IMR-90 (cell line): ENCODE results near the gene OSTC. TPM values are rescaled to one million over a fixed set of nuclear protein-coding genes. Genes with fewer than 3 reads are reported as not detected.

Experiments used
- ATAC-seq: fragments of 200-7000 bp; cut with Tn5 transposase; 2 replicates; pipeline ENCODE4 v1.9.1; 2020; ENCODE audit warnings: low read depth, mild to moderate bottlenecking, moderate library complexity
- BruUV-seq: library from RNA; stranded (reverse); fragments of 400-500 nt; replicated peaks from 2 replicates; lab custom pipeline; 2021; lab: Mats Ljungman, UMichigan
- CTCF ChIA-PET: fragments of 300-600 bp; formaldehyde crosslinking; extraction: SDS; loops from one replicate; lab custom pipeline; 2021; ENCODE audit warnings: antibody characterized with exemption; lab: Yijun Ruan, JAX
- POLR2A ChIA-PET: fragments of 300-600 bp; sonication (Branson Sonifier 250); formaldehyde crosslinking; loops from one replicate; lab custom pipeline; 2022; ENCODE audit warnings: antibody characterized with exemption; ENCODE audit not compliant: unreplicated experiment; lab: Charles Lee
- DNase-seq: peaks from one replicate; pipeline ENCODE4 v3.0.0; 2013
- H2AFZ ChIP-seq: replicated peaks from 2 replicates; pipeline ENCODE3; 2013; ENCODE audit warnings: low read length, mild to moderate bottlenecking; ENCODE audit not compliant: poor library complexity
- H2AK5ac ChIP-seq: 2 replicates; pipeline ENCODE4 v1.6.1; 2013; ENCODE audit warnings: low read depth, low read length, inconsistent platforms
- H2AK9ac ChIP-seq: replicated peaks from 2 replicates; pipeline ENCODE3; 2013; ENCODE audit warnings: mild to moderate bottlenecking, low read depth, low read length, moderate library complexity; ENCODE audit not compliant: poor library complexity
- H2BK120ac ChIP-seq: 2 replicates; pipeline ENCODE4 v1.6.1; 2013; ENCODE audit warnings: low read depth, low read length, inconsistent platforms
- H2BK15ac ChIP-seq: 3 replicates; pipeline ENCODE4 v1.6.1; 2013; ENCODE audit warnings: low read depth, low read length, inconsistent platforms
- H2BK20ac ChIP-seq: 2 replicates; pipeline ENCODE4 v1.6.1; 2013; ENCODE audit warnings: low read depth, mild to moderate bottlenecking, inconsistent platforms, low read length, moderate library complexity
- H2BK5ac ChIP-seq: 2 replicates; pipeline ENCODE4 v1.6.1; 2013; ENCODE audit warnings: mild to moderate bottlenecking, low read depth, low read length, inconsistent platforms; ENCODE audit not compliant: poor library complexity, severe bottlenecking
- H3K14ac ChIP-seq: replicated peaks from 2 replicates; pipeline ENCODE4 v1.6.1; 2013; ENCODE audit warnings: low read depth, low read length, inconsistent platforms
- H3K18ac ChIP-seq: 2 replicates; pipeline ENCODE4 v1.6.1; 2013; ENCODE audit warnings: low read depth, low read length, control low read depth
- H3K23ac ChIP-seq: 2 replicates; pipeline ENCODE4 v1.6.1; 2013; ENCODE audit warnings: low read depth, low read length, inconsistent platforms
- H3K27ac ChIP-seq: 2 replicates; pipeline ENCODE4 v1.5.1; 2013; ENCODE audit warnings: mild to moderate bottlenecking, control low read depth, low read length; ENCODE audit not compliant: insufficient read depth
- H3K27me3 ChIP-seq: 2 replicates; pipeline ENCODE4 v1.6.1; 2013; ENCODE audit warnings: low read length; ENCODE audit not compliant: control insufficient read depth, insufficient read depth
- H3K36me3 ChIP-seq: 2 replicates; pipeline ENCODE4 v1.6.1; 2013; ENCODE audit warnings: low read length, mixed read lengths; ENCODE audit not compliant: control insufficient read depth, insufficient read depth
- H3K4ac ChIP-seq: 2 replicates; pipeline ENCODE4 v1.6.1; 2013; ENCODE audit warnings: low read depth, low read length, inconsistent platforms
- H3K4me1 ChIP-seq: 2 replicates; pipeline ENCODE4 v1.6.1; 2013; ENCODE audit warnings: low read length, mixed read lengths; ENCODE audit not compliant: control insufficient read depth, insufficient read depth
- H3K4me2 ChIP-seq: 2 replicates; pipeline ENCODE4 v1.6.1; 2013; ENCODE audit warnings: low read depth, mild to moderate bottlenecking, control low read depth, low read length, moderate library complexity
- H3K4me3 ChIP-seq: 2 replicates; pipeline ENCODE4 v1.5.1; 2013; ENCODE audit warnings: low read depth, mild to moderate bottlenecking, control low read depth, low read length, moderate library complexity; ENCODE audit not compliant: insufficient read depth
- H3K56ac ChIP-seq: 2 replicates; pipeline ENCODE4 v1.6.1; 2013; ENCODE audit warnings: low read length, inconsistent platforms; ENCODE audit not compliant: insufficient read depth; ENCODE audit errors: extremely low read depth
- H3K79me1 ChIP-seq, 2 experiments: 2 replicates each; pipeline ENCODE4 v1.6.1; 2013; ENCODE audit warnings: low read length in 2 of 2, inconsistent platforms in 1 of 2, low read depth in 1 of 2
- H3K9ac ChIP-seq: 2 replicates; pipeline ENCODE4 v1.6.1; 2013; ENCODE audit warnings: low read depth, low read length, control low read depth
- H3K9me1 ChIP-seq: 2 replicates; pipeline ENCODE4 v1.6.1; 2013; ENCODE audit warnings: low read length, inconsistent platforms; ENCODE audit not compliant: insufficient read depth
- H3K9me3 ChIP-seq: 2 replicates; pipeline ENCODE4 v1.6.1; 2013; ENCODE audit warnings: low read length; ENCODE audit not compliant: control insufficient read depth, insufficient read depth
- H4K20me1 ChIP-seq: 2 replicates; pipeline ENCODE4 v1.6.1; 2013; ENCODE audit warnings: low read length, inconsistent platforms; ENCODE audit not compliant: insufficient read depth
- H4K5ac ChIP-seq: 2 replicates; pipeline ENCODE4 v1.6.1; 2013; ENCODE audit warnings: mild to moderate bottlenecking, low read depth, low read length, control low read depth
- H4K8ac ChIP-seq, 2 experiments: 2 replicates each; pipeline ENCODE4 v1.6.1; 2013; ENCODE audit warnings: low read depth in 2 of 2, low read length in 2 of 2, control low read depth in 1 of 2, inconsistent platforms in 1 of 2
- H4K91ac ChIP-seq: 2 replicates; pipeline ENCODE4 v1.6.1; 2013; ENCODE audit warnings: low read depth, low read length, inconsistent platforms; ENCODE audit not compliant: insufficient read depth
- CEBPB ChIP-seq: IDR thresholded peaks from 2 replicates; pipeline ENCODE4 v1.6.1; 2012; ENCODE audit warnings: low read depth, low read length, improper control_type of control experiment
- CHD1 ChIP-seq: IDR thresholded peaks from 2 replicates; pipeline ENCODE4 v1.6.1; 2012; ENCODE audit warnings: low read depth, low read length, improper control_type of control experiment
- FOS ChIP-seq: fragments of 150-350 bp; IDR thresholded peaks from 2 replicates; pipeline ENCODE4 v1.6.1; 2016; ENCODE audit warnings: low read depth, low read length
- MAFK ChIP-seq: IDR thresholded peaks from 2 replicates; pipeline ENCODE4 v1.6.1; 2012; ENCODE audit warnings: low read depth, low read length, improper control_type of control experiment
- MAZ ChIP-seq: IDR thresholded peaks from 2 replicates; pipeline ENCODE4 v1.6.1; 2012; ENCODE audit warnings: low read depth, mild to moderate bottlenecking, low read length, improper control_type of control experiment, moderate library complexity, borderline replicate concordance
- MXI1 ChIP-seq: IDR thresholded peaks from 2 replicates; pipeline ENCODE4 v1.6.1; 2012; ENCODE audit warnings: low read depth, mild to moderate bottlenecking, low read length, moderate library complexity, borderline replicate concordance
- POLR2A ChIP-seq: IDR thresholded peaks from 2 replicates; pipeline ENCODE4 v1.6.1; 2012; ENCODE audit warnings: mild to moderate bottlenecking, low read depth, low read length
- RAD21 ChIP-seq: IDR thresholded peaks from 2 replicates; pipeline ENCODE4 v1.6.1; 2012; ENCODE audit warnings: low read length, improper control_type of control experiment
- RFX5 ChIP-seq: IDR thresholded peaks from 2 replicates; pipeline ENCODE4 v1.8.0; 2012; ENCODE audit warnings: low read depth, mild to moderate bottlenecking, low read length, moderate library complexity
- SMC3 ChIP-seq: fragments of 150-350 bp; IDR thresholded peaks from 2 replicates; pipeline ENCODE4 v1.6.1; 2016; ENCODE audit warnings: low read depth, mild to moderate bottlenecking, antibody characterized with exemption, low read length, moderate library complexity
- WGBS, 2 experiments: methylation state at CpG; one replicate each; pipeline versions ENCODE4 v1.1.5 to v1.1.7; 2013; ENCODE audit warnings: missing lambda C conversion rate in 2 of 2; ENCODE audit not compliant: insufficient read length in 1 of 2; ENCODE audit errors: extremely low coverage in 2 of 2; 5-methylcytosine and 5-hydroxymethylcytosine counted together
- dilution Hi-C: fragments of 300-500 bp; cut with HindIII; formaldehyde crosslinking; loops from one replicate; pipeline ENCODE4 v1.14.3; 2018; ENCODE audit warnings: low sequenced_read_pairs; ENCODE audit not compliant: unreplicated experiment
- in situ Hi-C: fragments of 300-500 bp; cut with MboI; formaldehyde crosslinking; loops from 3 replicates; pipeline ENCODE4 v1.14.3; 2019; ENCODE audit warnings: low sequenced_read_pairs, inconsistent platforms, mixed read lengths
- intact Hi-C: fragments of 100-400 bp; cut with micrococcal nuclease; formaldehyde crosslinking; loops from 2 replicates; pipeline ENCODE4 v1.10.0; 2022
- polyA plus RNA-seq, 3 experiments: library from polyadenylated mRNA; depleted of rRNA; stranded (reverse); fragments of >200 nt; gene quantifications; 2 replicates each; pipeline ENCODE4 v1.2.3, GENCODE V29; 2012; ENCODE audit warnings: low replicate concordance in 1 of 3
- total RNA-seq: library from RNA; depleted of rRNA; stranded (reverse); fragments of >200 nt; gene quantifications from 2 replicates; pipeline ENCODE4 v1.2.3, GENCODE V29; 2012
- TF ChIP-seq, protein P1 (sequence below): fragments of 150-350 bp; IDR thresholded peaks from 2 replicates; pipeline ENCODE4 v1.6.1; 2016; ENCODE audit warnings: low read depth, mild to moderate bottlenecking, low read length, moderate library complexity, borderline replicate concordance
- TF ChIP-seq, protein P2 (sequence below): fragments of 150-350 bp; IDR thresholded peaks from 2 replicates; pipeline ENCODE4 v1.6.1; 2017; ENCODE audit warnings: mild to moderate bottlenecking, antibody characterized with exemption, low read length, low read depth
- TF ChIP-seq, protein P3 (sequence below): conservative IDR thresholded peaks from 2 replicates; pipeline ENCODE4 v1.5.1; 2012; ENCODE audit warnings: mild to moderate bottlenecking, low read depth, low read length, improper control_type of control experiment

The OSTC gene
- total and polyA plus RNA-seq, 2 of the 4 experiments (the other 2 are of a cell fraction), result 173 to 13,576 TPM

DNA sequence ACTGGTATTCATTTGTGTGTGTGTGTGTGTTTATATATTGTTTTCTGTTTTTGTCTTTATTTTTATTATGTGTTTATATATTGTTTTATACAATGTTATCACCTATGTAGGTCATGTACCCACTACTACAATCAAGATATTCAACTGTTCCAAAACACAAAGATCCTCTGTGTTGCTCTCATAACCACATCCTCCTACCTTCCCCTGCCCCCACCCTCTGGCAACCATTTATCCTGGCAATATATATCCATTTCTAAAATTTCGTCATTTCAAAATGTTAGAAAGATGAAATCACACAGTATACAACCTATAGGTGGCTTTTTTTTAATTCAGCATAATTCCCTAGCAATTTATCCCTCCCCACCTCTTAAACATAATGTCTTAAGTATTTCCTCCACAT, 48.9 kb upstream of the OSTC start:
- Histone ChIP-seq H3K9me1 (no peaks in the 10 kb centered on the region), H4K20me1 (no peaks in the 10 kb centered on the region), H3K18ac (no peak overlapping the region), H3K27me3 (no peaks in the 10 kb centered on the region), H4K8ac (no peak overlapping the region), H3K4ac (no peak overlapping the region), H2BK120ac (no peak overlapping the region), H3K4me2 (no peak overlapping the region), H3K9ac (no peak overlapping the region), H2BK20ac (no peak overlapping the region), H3K56ac (no peak overlapping the region), H3K14ac (no peak overlapping the region), H3K79me1 (no peaks in the 10 kb centered on the region), H2AK5ac (no peak overlapping the region), H3K9me3 (no peaks in the 10 kb centered on the region), H3K4me3 (no peak overlapping the region), H3K36me3 (no peaks in the 10 kb centered on the region), H2BK15ac (no peak overlapping the region), H2AFZ (no peak overlapping the region), H4K5ac (no peak overlapping the region), H2AK9ac (no peak overlapping the region), H4K91ac (no peak overlapping the region), H2BK5ac (no peak overlapping the region), H3K27ac (no peak overlapping the region), H3K4me1 (no peaks in the 10 kb centered on the region), H3K23ac (no peak overlapping the region)
- intact Hi-C loops (no loop called here), dilution Hi-C loops (no loop called here), in situ Hi-C loops (no loop called here)
- ChIA-PET CTCF (no interaction called here), POLR2A (no interaction called here)
- DNase-seq (no peak), ATAC-seq (no peak)
- WGBS, 2 experiments, result no CpG with 5 or more reads among the region's 1 CpG
- BruUV-seq, result no TSS peak
- TF ChIP-seq CHD1 (no peak), RAD21 (no peak), MXI1 (no peak), CEBPB (no peak), SMC3 (no peak), POLR2A (no peak), MAZ (no peak), RFX5 (no peak), FOS (no peak), MAFK (no peak)
- TF ChIP-seq, protein P1, sequence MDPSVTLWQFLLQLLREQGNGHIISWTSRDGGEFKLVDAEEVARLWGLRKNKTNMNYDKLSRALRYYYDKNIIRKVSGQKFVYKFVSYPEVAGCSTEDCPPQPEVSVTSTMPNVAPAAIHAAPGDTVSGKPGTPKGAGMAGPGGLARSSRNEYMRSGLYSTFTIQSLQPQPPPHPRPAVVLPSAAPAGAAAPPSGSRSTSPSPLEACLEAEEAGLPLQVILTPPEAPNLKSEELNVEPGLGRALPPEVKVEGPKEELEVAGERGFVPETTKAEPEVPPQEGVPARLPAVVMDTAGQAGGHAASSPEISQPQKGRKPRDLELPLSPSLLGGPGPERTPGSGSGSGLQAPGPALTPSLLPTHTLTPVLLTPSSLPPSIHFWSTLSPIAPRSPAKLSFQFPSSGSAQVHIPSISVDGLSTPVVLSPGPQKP, result no peak
- TF ChIP-seq, protein P2, sequence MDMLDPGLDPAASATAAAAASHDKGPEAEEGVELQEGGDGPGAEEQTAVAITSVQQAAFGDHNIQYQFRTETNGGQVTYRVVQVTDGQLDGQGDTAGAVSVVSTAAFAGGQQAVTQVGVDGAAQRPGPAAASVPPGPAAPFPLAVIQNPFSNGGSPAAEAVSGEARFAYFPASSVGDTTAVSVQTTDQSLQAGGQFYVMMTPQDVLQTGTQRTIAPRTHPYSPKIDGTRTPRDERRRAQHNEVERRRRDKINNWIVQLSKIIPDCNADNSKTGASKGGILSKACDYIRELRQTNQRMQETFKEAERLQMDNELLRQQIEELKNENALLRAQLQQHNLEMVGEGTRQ, result no peak
- TF ChIP-seq, protein P3, sequence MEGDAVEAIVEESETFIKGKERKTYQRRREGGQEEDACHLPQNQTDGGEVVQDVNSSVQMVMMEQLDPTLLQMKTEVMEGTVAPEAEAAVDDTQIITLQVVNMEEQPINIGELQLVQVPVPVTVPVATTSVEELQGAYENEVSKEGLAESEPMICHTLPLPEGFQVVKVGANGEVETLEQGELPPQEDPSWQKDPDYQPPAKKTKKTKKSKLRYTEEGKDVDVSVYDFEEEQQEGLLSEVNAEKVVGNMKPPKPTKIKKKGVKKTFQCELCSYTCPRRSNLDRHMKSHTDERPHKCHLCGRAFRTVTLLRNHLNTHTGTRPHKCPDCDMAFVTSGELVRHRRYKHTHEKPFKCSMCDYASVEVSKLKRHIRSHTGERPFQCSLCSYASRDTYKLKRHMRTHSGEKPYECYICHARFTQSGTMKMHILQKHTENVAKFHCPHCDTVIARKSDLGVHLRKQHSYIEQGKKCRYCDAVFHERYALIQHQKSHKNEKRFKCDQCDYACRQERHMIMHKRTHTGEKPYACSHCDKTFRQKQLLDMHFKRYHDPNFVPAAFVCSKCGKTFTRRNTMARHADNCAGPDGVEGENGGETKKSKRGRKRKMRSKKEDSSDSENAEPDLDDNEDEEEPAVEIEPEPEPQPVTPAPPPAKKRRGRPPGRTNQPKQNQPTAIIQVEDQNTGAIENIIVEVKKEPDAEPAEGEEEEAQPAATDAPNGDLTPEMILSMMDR, result no peak
